ENCODE measurements around the gene ECHS1.
"Not testable (repeated sequence)": the region's sequence is repeated elsewhere in the genome, so short reads cannot be mapped to it uniquely, and the experiment has no call there.

The ECHS1 gene

GRCh38 chr10:133393401-133394063 lies 20.4 kb upstream of the ECHS1 start:
- H3K4me3 Mint-ChIP-seq, result peak overlapping the region; percentile 88
- H3K36me3 Mint-ChIP-seq (ENCODE audit: insufficient read depth), result peaks cover 25% of the 10 kb centered on the region
- H3K4me1 Mint-ChIP-seq, result peaks cover 52% of the 10 kb centered on the region
- no peaks in the 10 kb centered on the region for H3K9me3 Mint-ChIP-seq
- no peak overlapping the region for H3K27ac Mint-ChIP-seq (ENCODE audit: low read depth)
- no peaks in the 10 kb centered on the region for H3K27me3 Mint-ChIP-seq
- ATAC-seq (replicated peaks; ENCODE audit: extremely low read depth, poor library complexity, severe bottlenecking) (no peak), DNase-seq (ENCODE audit: low spot score in 2 of 2) (no peak)

GRCh38 chr10:133391761-133392518 lies 18.8 kb upstream of the ECHS1 start:
- Mint-ChIP-seq H3K36me3 (ENCODE audit: insufficient read depth) (peaks cover 20% of the 10 kb centered on the region), H3K4me1 (peaks cover 53% of the 10 kb centered on the region), H3K27ac (ENCODE audit: low read depth) (peak overlapping the region; percentile 96), H3K4me3 (peak overlapping the region; percentile 53), H3K9me3 (no peaks in the 10 kb centered on the region), H3K27me3 (no peaks in the 10 kb centered on the region)
- DNase-seq (ENCODE audit: low spot score in 2 of 2) (no peak), ATAC-seq (replicated peaks; ENCODE audit: extremely low read depth, poor library complexity, severe bottlenecking) (no peak)

GRCh38 chr10:133391249-133391635 lies 18.1 kb upstream of the ECHS1 start:
- peaks cover 50% of the 10 kb centered on the region for H3K4me1 Mint-ChIP-seq
- no peaks in the 10 kb centered on the region for H3K9me3 Mint-ChIP-seq
- DNase-seq (ENCODE audit: low spot score in 2 of 2) (no peak), ATAC-seq (replicated peaks; ENCODE audit: extremely low read depth, poor library complexity, severe bottlenecking) (no peak)
- peaks cover 21% of the 10 kb centered on the region for H3K36me3 Mint-ChIP-seq (ENCODE audit: insufficient read depth)
- H3K27me3 Mint-ChIP-seq, result no peaks in the 10 kb centered on the region
- peak overlapping the region; percentile 53 for H3K4me3 Mint-ChIP-seq
- peak overlapping the region; percentile 96 for H3K27ac Mint-ChIP-seq (ENCODE audit: low read depth)

GRCh38 chr10:133390597-133391248 lies 17.6 kb upstream of the ECHS1 start:
- Mint-ChIP-seq H3K27me3 (no peaks in the 10 kb centered on the region), H3K4me1 (peaks cover 50% of the 10 kb centered on the region), H3K4me3 (peak overlapping the region; percentile 87), H3K36me3 (ENCODE audit: insufficient read depth) (peaks cover 21% of the 10 kb centered on the region), H3K27ac (ENCODE audit: low read depth) (peak overlapping the region; percentile 96), H3K9me3 (no peaks in the 10 kb centered on the region)
- DNase-seq (ENCODE audit: low spot score in 2 of 2) (no peak), ATAC-seq (replicated peaks; ENCODE audit: extremely low read depth, poor library complexity, severe bottlenecking) (no peak)

GRCh38 chr10:133388973-133389818 lies 16.0 kb upstream of the ECHS1 start:
- Mint-ChIP-seq H3K27me3 (no peaks in the 10 kb centered on the region), H3K36me3 (ENCODE audit: insufficient read depth) (peaks cover 18% of the 10 kb centered on the region), H3K4me1 (peaks cover 38% of the 10 kb centered on the region), H3K9me3 (no peaks in the 10 kb centered on the region), H3K27ac (ENCODE audit: low read depth) (peak overlapping the region; percentile 96), H3K4me3 (peak overlapping the region; percentile 87)
- ATAC-seq (replicated peaks; ENCODE audit: extremely low read depth, poor library complexity, severe bottlenecking) (peak; percentile 61), DNase-seq (ENCODE audit: low spot score in 2 of 2) (peak in 1 of 2 donors; percentile 42)

- ATAC-seq (replicated peaks; ENCODE audit: extremely low read depth, poor library complexity, severe bottlenecking) (no peak), DNase-seq (ENCODE audit: low spot score in 2 of 2) (no peak)
- Mint-ChIP-seq H3K36me3 (ENCODE audit: insufficient read depth) (peaks cover 18% of the 10 kb centered on the region), H3K27me3 (no peaks in the 10 kb centered on the region), H3K4me3 (peak overlapping the region; percentile 87), H3K9me3 (no peaks in the 10 kb centered on the region), H3K4me1 (peaks cover 38% of the 10 kb centered on the region), H3K27ac (ENCODE audit: low read depth) (peak overlapping the region; percentile 96)
Measured at GRCh38 chr10:133388236-133388972, 15.2 kb upstream of the ECHS1 start.

- not testable (repeated sequence) for H3K27ac Mint-ChIP-seq (ENCODE audit: low read depth); H3K27me3 Mint-ChIP-seq; H3K4me3 Mint-ChIP-seq; DNase-seq (ENCODE audit: low spot score in 2 of 2); H3K9me3 Mint-ChIP-seq; ATAC-seq (replicated peaks; ENCODE audit: extremely low read depth, poor library complexity, severe bottlenecking)
- H3K36me3 Mint-ChIP-seq (ENCODE audit: insufficient read depth), result peaks cover 20% of the 10 kb centered on the region
- H3K4me1 Mint-ChIP-seq, result peaks cover 38% of the 10 kb centered on the region
Measured at GRCh38 chr10:133386951-133387350, 13.8 kb upstream of the ECHS1 start.

- Mint-ChIP-seq H3K4me3 (no peak overlapping the region), H3K36me3 (ENCODE audit: insufficient read depth) (peaks cover 13% of the 10 kb centered on the region), H3K27me3 (no peaks in the 10 kb centered on the region), H3K27ac (ENCODE audit: low read depth) (no peak overlapping the region), H3K9me3 (no peaks in the 10 kb centered on the region), H3K4me1 (peaks cover 24% of the 10 kb centered on the region)
- DNase-seq (ENCODE audit: low spot score in 2 of 2) (no peak), ATAC-seq (replicated peaks; ENCODE audit: extremely low read depth, poor library complexity, severe bottlenecking) (no peak)
Measured at GRCh38 chr10:133385214-133385613, 12.1 kb upstream of the ECHS1 start.

- Mint-ChIP-seq H3K4me3 (no peak overlapping the region), H3K36me3 (ENCODE audit: insufficient read depth) (peaks cover 11% of the 10 kb centered on the region), H3K9me3 (no peaks in the 10 kb centered on the region), H3K4me1 (peaks cover 16% of the 10 kb centered on the region), H3K27ac (ENCODE audit: low read depth) (no peak overlapping the region), H3K27me3 (no peaks in the 10 kb centered on the region)
- DNase-seq (ENCODE audit: low spot score in 2 of 2) (no peak), ATAC-seq (replicated peaks; ENCODE audit: extremely low read depth, poor library complexity, severe bottlenecking) (no peak)
Measured at GRCh38 chr10:133384071-133384470, 10.9 kb upstream of the ECHS1 start.

GRCh38 chr10:133383551-133383950 lies 10.4 kb upstream of the ECHS1 start:
- DNase-seq (ENCODE audit: low spot score in 2 of 2) (no peak), ATAC-seq (replicated peaks; ENCODE audit: extremely low read depth, poor library complexity, severe bottlenecking) (no peak)
- Mint-ChIP-seq H3K9me3 (no peaks in the 10 kb centered on the region), H3K27ac (ENCODE audit: low read depth) (no peak overlapping the region), H3K36me3 (ENCODE audit: insufficient read depth) (peaks cover 9% of the 10 kb centered on the region), H3K4me3 (no peak overlapping the region), H3K27me3 (no peaks in the 10 kb centered on the region), H3K4me1 (peaks cover 10% of the 10 kb centered on the region)

GRCh38 chr10:133381036-133381435 lies 7.9 kb upstream of the ECHS1 start:
- H3K4me3 Mint-ChIP-seq, result peak overlapping the region; percentile 76
- peaks cover 5% of the 10 kb centered on the region for H3K4me1 Mint-ChIP-seq
- peaks cover 10% of the 10 kb centered on the region for H3K36me3 Mint-ChIP-seq (ENCODE audit: insufficient read depth)
- H3K9me3 Mint-ChIP-seq, result no peaks in the 10 kb centered on the region
- no peak for DNase-seq (ENCODE audit: low spot score in 2 of 2)
- H3K27ac Mint-ChIP-seq (ENCODE audit: low read depth), result no peak overlapping the region
- no peak for ATAC-seq (replicated peaks; ENCODE audit: extremely low read depth, poor library complexity, severe bottlenecking)
- no peaks in the 10 kb centered on the region for H3K27me3 Mint-ChIP-seq
